Esophagus muscularis mucosa (tissue), 3 donors: ENCODE results near the gene RBPJ.

ENCODE experiments used
- POLR2A ChIP-seq: fragments of 450-650 bp; IDR thresholded peaks from one replicate; pipeline ENCODE4 v1.6.1; 2017; ENCODE audit warnings: antibody characterized with exemption, moderate library complexity, mild to moderate bottlenecking, low read depth
- POLR2AphosphoS5 ChIP-seq, 2 donors: sonication (generic); formaldehyde crosslinking; IDR thresholded peaks; one replicate each; pipeline ENCODE4 v1.6.1; 2017; ENCODE audit warnings: antibody characterized with exemption in 2 of 2
- TF ChIP-seq, protein P1 (sequence below), 3 experiments: fragments of 200-600 bp in 2 of 3; fragments of 450-650 bp in 1 of 3; sonication (generic) in 2 of 3; IDR thresholded peaks; one replicate each; pipeline ENCODE4 v1.5.1; 2017 to 2019; ENCODE audit warnings: antibody characterized with exemption in 3 of 3, mild to moderate bottlenecking in 2 of 3, moderate library complexity in 1 of 3

DNA sequence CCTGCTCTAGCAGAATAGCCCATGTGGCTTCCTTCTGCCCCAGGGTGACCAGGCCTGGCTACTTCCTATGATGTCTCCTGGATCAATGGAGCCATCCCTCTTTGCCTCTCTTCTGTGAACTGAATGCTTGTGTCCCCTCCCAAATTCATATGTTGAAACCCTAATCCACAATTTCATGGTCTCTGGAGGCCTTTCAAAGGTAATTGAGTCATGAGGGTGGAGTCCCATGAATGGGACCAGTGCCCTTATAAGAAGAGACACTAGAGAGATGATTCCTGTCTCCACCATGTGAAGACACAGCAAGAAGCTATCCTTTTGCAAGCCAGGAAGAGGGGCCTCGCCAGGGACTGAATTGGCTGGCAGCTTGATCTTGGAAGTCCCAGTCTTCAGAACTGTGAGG is 151.1 kb downstream of the RBPJ start:
- TF ChIP-seq, protein P1, sequence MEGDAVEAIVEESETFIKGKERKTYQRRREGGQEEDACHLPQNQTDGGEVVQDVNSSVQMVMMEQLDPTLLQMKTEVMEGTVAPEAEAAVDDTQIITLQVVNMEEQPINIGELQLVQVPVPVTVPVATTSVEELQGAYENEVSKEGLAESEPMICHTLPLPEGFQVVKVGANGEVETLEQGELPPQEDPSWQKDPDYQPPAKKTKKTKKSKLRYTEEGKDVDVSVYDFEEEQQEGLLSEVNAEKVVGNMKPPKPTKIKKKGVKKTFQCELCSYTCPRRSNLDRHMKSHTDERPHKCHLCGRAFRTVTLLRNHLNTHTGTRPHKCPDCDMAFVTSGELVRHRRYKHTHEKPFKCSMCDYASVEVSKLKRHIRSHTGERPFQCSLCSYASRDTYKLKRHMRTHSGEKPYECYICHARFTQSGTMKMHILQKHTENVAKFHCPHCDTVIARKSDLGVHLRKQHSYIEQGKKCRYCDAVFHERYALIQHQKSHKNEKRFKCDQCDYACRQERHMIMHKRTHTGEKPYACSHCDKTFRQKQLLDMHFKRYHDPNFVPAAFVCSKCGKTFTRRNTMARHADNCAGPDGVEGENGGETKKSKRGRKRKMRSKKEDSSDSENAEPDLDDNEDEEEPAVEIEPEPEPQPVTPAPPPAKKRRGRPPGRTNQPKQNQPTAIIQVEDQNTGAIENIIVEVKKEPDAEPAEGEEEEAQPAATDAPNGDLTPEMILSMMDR (IDR thresholded peaks at IDR 0.05) = no peak
- TF ChIP-seq POLR2AphosphoS5 (IDR thresholded peaks at IDR 0.05) (no peak), POLR2A (no peak)
